ENCODE data around the gene CERK.

DNA sequence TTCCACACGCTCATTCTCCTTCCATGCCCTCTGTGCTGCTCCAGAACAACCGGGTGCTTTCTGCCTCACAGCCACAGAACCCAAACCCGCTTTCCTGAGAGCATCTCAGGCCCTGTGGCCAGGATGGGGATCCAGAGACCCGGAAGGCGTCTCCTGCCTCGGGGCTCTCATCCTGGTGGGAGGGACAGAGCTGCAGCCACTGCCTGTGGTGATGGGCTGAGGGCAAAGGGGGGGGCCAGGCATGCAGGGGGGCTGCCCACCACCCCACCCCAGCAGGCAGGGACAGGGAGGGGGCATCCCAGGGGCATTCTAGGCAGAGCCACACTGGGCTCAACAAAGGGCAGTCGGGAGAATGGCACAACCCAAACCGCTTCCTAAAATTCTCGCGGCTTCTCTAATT lies 41.4 kb downstream of the CERK start:
- TF ChIP-seq, protein P1, sequence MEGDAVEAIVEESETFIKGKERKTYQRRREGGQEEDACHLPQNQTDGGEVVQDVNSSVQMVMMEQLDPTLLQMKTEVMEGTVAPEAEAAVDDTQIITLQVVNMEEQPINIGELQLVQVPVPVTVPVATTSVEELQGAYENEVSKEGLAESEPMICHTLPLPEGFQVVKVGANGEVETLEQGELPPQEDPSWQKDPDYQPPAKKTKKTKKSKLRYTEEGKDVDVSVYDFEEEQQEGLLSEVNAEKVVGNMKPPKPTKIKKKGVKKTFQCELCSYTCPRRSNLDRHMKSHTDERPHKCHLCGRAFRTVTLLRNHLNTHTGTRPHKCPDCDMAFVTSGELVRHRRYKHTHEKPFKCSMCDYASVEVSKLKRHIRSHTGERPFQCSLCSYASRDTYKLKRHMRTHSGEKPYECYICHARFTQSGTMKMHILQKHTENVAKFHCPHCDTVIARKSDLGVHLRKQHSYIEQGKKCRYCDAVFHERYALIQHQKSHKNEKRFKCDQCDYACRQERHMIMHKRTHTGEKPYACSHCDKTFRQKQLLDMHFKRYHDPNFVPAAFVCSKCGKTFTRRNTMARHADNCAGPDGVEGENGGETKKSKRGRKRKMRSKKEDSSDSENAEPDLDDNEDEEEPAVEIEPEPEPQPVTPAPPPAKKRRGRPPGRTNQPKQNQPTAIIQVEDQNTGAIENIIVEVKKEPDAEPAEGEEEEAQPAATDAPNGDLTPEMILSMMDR (conservative IDR thresholded peaks at IDR 0.05 in 1 of 2, IDR thresholded peaks at IDR 0.05 in 1 of 2; ENCODE audit: extremely low read depth in 1 of 2, insufficient read depth in 1 of 2, low read depth in 1 of 2, low read length in 2 of 2) = no peak
- no peak for TF ChIP-seq EZH2 (IDR thresholded peaks at IDR 0.05; ENCODE audit: borderline replicate concordance, low read length)
